GM12873 (cell line): ENCODE data around the gene SNAI1.

Experiments used
- TF ChIP-seq, protein P1 (sequence below): IDR thresholded peaks from 2 replicates; pipeline ENCODE4 v1.5.1; 2012; ENCODE audit warnings: low read depth, mild to moderate bottlenecking, moderate library complexity, low read length, control low read depth; ENCODE audit not compliant: insufficient read depth; ENCODE audit errors: missing control alignments

The SNAI1 gene

DNA sequence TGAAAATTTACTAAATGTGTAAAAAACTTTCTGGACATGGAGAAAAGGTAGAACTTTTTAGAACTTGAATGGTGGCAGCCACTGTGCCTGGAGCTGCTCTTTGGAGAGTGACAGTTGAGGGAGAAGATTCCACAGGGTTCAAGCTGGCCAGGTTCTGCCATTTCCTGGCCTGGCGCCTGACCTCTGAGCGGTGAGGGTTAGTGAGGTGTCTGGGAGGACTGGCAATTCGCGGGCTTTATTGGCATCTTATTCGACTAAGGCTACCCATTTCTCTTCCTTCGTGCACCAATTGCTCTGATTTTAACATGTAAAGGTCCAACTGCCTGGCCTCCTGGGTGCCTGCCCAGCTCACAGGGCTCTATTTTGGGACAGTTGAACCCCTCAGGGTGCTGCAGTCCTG lies 2.4 kb downstream of the SNAI1 start:
- TF ChIP-seq, protein P1, sequence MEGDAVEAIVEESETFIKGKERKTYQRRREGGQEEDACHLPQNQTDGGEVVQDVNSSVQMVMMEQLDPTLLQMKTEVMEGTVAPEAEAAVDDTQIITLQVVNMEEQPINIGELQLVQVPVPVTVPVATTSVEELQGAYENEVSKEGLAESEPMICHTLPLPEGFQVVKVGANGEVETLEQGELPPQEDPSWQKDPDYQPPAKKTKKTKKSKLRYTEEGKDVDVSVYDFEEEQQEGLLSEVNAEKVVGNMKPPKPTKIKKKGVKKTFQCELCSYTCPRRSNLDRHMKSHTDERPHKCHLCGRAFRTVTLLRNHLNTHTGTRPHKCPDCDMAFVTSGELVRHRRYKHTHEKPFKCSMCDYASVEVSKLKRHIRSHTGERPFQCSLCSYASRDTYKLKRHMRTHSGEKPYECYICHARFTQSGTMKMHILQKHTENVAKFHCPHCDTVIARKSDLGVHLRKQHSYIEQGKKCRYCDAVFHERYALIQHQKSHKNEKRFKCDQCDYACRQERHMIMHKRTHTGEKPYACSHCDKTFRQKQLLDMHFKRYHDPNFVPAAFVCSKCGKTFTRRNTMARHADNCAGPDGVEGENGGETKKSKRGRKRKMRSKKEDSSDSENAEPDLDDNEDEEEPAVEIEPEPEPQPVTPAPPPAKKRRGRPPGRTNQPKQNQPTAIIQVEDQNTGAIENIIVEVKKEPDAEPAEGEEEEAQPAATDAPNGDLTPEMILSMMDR = no peak

DNA sequence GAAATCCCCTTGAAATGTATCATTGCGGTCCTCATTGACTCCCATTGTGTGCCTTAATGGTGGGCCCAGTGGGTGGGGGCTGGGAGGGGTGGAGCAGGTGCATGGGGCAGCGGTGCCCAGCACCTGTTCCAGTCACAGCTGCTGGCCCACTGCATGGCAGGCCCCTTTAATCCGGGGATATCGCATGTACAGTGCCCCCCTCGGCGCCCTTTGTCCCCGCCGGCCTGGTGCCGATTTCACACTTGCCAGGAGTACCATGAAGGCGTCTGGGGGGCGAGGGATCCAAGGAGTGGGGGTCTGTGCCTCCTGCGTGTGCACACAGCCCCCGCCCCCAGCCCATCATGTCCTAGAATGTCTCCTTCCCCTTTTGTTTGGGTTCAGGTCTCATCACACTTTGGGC lies 2.8 kb downstream of the SNAI1 start:
- TF ChIP-seq, protein P1 = no peak

DNA sequence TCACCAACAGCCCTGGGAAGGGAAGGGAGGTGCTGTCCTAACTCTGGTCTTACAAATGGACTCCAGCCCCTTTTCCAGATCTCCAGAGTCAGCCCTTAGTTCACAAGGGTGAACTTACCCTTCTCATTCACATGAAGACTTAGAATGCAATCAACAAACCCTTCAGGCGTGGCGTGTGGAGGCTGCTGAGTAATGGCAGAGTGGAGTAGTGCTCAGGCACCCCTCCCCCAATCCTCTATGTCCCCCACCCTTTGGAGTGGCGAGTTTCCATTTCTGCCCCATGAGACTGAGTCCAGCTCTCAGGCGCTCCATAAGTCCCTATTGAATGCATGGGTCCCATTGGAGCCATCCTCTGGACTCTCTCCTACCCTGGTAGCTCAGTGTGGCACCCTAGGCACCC lies 3.3 kb downstream of the SNAI1 start:
- TF ChIP-seq, protein P1 = no peak

DNA sequence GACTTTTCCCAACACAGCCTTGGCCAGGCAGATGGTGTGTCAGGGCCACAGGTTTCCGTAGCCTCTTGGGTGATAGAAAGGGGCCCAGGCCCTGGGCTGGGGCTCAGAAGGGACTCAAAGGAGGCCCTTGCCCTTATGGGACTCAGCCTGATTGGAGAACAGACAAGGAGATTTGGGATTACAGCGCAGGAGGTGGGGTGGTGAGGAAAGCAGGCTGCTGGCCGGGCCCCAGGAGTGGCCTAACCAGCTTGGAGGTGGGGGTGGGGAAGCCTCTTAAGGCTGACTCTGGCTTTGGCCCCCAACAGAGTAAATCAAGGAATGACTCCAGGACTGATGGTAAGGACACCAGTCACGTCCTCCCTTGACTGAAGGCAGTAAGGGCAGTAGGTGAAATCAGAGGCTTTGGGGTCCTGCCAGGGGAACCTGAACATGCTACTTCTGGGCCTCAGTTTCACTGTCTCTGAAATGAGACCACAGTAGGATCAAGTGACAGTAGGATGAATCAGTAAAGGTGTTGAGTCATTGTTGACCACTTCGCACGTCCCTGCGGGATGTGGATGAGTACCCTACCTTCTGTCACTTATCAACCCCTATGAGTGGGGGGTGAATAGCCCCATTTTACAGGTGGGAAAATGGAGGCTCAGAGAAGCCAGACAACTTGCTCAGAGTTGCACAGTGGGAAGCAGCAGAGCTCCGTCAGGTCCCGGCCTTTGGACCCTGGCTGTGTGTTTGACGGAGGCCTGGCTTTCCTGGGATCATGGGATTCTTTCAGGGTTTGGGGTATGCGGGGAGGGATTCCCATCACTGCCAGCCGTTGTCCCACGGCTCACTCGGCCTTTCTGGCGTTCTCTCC lies 4.5 kb downstream of the SNAI1 start:
- TF ChIP-seq, protein P1 = no peak

DNA sequence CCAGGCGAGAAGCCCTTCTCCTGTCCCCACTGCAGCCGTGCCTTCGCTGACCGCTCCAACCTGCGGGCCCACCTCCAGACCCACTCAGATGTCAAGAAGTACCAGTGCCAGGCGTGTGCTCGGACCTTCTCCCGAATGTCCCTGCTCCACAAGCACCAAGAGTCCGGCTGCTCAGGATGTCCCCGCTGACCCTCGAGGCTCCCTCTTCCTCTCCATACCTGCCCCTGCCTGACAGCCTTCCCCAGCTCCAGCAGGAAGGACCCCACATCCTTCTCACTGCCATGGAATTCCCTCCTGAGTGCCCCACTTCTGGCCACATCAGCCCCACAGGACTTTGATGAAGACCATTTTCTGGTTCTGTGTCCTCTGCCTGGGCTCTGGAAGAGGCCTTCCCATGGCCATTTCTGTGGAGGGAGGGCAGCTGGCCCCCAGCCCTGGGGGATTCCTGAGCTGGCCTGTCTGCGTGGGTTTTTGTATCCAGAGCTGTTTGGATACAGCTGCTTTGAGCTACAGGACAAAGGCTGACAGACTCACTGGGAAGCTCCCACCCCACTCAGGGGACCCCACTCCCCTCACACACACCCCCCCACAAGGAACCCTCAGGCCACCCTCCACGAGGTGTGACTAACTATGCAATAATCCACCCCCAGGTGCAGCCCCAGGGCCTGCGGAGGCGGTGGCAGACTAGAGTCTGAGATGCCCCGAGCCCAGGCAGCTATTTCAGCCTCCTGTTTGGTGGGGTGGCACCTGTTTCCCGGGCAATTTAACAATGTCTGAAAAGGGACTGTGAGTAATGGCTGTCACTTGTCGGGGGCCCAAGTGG lies 5.3 kb downstream of the SNAI1 start:
- TF ChIP-seq, protein P1 = no peak

DNA sequence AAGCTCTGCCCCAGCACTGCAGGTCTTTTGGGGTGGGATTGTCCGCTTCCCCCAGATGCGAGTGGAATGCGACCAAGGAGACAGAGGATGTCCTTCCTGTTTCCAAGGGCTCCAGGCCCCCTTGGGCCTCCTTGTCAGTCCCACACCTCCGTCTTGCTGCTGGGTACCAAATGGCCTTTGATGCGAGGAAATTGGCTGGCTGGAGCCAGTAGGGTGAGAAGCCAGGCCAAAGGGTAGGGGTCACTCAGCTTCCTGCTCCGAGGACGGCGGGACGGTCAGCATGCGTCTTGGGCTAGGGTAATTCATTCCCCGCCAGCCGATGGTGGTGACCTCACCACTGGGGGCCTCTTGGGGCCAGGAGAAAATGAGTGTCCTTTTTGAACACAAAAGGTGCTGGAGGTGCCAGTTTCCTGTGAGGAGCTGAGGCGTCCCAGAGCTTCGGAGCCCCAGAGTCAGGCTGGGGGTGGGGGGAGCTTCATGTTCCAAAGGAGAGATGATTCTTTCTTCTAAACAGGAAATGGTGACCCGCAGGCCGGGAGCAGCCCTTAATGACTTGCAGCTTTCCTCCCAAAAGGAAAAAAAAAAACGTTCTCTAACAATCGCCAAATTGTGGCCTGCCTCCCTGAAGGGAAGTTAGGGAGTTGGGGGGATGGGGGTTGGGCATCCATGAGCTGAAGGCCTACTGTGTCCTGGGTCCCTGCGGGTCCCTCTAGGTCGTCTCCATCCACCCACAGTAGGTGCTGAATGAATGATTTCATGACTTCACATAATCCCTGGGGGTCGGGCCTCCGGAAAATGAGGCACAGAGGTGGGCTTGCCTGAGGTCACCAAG lies 6.7 kb downstream of the SNAI1 start:
- TF ChIP-seq, protein P1 = no peak
